Prostate gland (tissue), 2 donors: ENCODE measurements around the gene AOAH. TPM values are rescaled to one million over a fixed set of nuclear protein-coding genes. Genes with fewer than 3 reads are reported as not detected.

Source experiments
- DNase-seq: peaks from one replicate; pipeline ENCODE4 v3.0.0-alpha.2; 2019; ENCODE audit warnings: low spot score
- H3K27ac ChIP-seq, 2 donors: fragments of 200-600 bp; sonication (generic); 2 replicates each; pipeline ENCODE4 v1.5.1; 2017 to 2019
- H3K27me3 ChIP-seq: fragments of 200-600 bp; sonication (generic); replicated peaks from 2 replicates; pipeline ENCODE4 v1.5.1; 2019; ENCODE audit not compliant: insufficient read depth
- H3K36me3 ChIP-seq, 2 donors: fragments of 200-600 bp; sonication (generic); 1 replicate in 1 of 2; 2 replicates in 1 of 2; pipeline versions ENCODE4 v1.5.1 to v1.8.1; 2017 to 2019
- H3K4me1 ChIP-seq: fragments of 200-600 bp; sonication (generic); replicated peaks from 2 replicates; pipeline ENCODE4 v1.5.1; 2019
- H3K4me3 ChIP-seq, 2 donors: fragments of 200-600 bp; sonication (generic); 2 replicates each; pipeline ENCODE4 v1.5.1; 2017 to 2019
- H3K9me3 ChIP-seq: fragments of 200-600 bp; sonication (generic); 2 replicates; pipeline ENCODE4 v1.5.1; 2017
- POLR2A ChIP-seq: fragments of 450-650 bp; IDR thresholded peaks from one replicate; pipeline ENCODE4 v1.6.1; 2016; ENCODE audit warnings: antibody characterized with exemption, mild to moderate bottlenecking
- POLR2AphosphoS5 ChIP-seq: sonication (generic); formaldehyde crosslinking; IDR thresholded peaks from one replicate; pipeline ENCODE4 v1.6.1; 2017; ENCODE audit warnings: antibody characterized with exemption
- WGBS: methylation state at CpG from one replicate; pipeline ENCODE4 v1.1.5; 2018; 5-methylcytosine and 5-hydroxymethylcytosine counted together
- intact Hi-C: fragments of 100-400 bp; cut with DNase I; formaldehyde crosslinking; loops from one replicate; pipeline ENCODE4 v1.14.2; 2022
- total RNA-seq, 2 donors: library from RNA; depleted of rRNA; stranded (reverse); fragments of >200 nt; gene quantifications; one replicate each; pipeline ENCODE4 v1.1.0, GENCODE V29; 2016
- TF ChIP-seq, protein P1 (sequence below), 4 experiments: fragments of 200-600 bp in 2 of 4; fragments of 450-650 bp in 2 of 4; sonication (generic) in 2 of 4; IDR thresholded peaks; 1 replicate in 3 of 4; 2 replicates in 1 of 4; pipeline ENCODE4 v1.5.1; 2016 to 2019; ENCODE audit warnings: antibody characterized with exemption in 4 of 4, mild to moderate bottlenecking in 2 of 4, moderate library complexity in 2 of 4

The AOAH gene
- total RNA-seq, 2 donors from 2014 or later, result 4.1 to 4.8 TPM

DNA sequence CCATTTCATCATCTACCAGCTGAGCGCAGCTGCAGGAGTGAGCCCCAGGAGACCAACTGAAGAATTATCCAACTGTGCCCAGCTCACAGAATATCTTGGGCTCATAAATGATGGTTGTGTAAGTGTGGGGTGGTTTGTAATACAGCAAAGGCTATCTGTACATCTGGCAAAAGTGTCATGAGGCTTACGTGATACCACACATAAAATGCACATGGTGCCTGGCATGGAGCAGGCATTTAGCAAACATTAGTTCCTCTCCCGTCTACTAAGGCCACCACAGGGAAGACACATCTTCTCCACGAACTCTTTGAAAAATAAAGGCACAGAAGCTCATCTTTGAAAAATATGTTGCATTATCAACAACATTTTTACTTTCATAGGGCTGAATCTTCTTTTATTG, 32.3 kb downstream of the AOAH start:
- H3K36me3 ChIP-seq, result no peaks in the 10 kb centered on the region
- no peak for TF ChIP-seq POLR2AphosphoS5
- TF ChIP-seq, protein P1, sequence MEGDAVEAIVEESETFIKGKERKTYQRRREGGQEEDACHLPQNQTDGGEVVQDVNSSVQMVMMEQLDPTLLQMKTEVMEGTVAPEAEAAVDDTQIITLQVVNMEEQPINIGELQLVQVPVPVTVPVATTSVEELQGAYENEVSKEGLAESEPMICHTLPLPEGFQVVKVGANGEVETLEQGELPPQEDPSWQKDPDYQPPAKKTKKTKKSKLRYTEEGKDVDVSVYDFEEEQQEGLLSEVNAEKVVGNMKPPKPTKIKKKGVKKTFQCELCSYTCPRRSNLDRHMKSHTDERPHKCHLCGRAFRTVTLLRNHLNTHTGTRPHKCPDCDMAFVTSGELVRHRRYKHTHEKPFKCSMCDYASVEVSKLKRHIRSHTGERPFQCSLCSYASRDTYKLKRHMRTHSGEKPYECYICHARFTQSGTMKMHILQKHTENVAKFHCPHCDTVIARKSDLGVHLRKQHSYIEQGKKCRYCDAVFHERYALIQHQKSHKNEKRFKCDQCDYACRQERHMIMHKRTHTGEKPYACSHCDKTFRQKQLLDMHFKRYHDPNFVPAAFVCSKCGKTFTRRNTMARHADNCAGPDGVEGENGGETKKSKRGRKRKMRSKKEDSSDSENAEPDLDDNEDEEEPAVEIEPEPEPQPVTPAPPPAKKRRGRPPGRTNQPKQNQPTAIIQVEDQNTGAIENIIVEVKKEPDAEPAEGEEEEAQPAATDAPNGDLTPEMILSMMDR (IDR thresholded peaks at IDR 0.05), result no peak
- no peak for TF ChIP-seq POLR2A
- H3K9me3 ChIP-seq, result no peaks in the 10 kb centered on the region
- H3K4me3 ChIP-seq, result no peak overlapping the region
- intact Hi-C loops, result no loop called here
- no peaks in the 10 kb centered on the region for H3K4me1 ChIP-seq
- DNase-seq, result no peak
- 94% methylated on average over 4 of the region's 4 CpGs for WGBS
- H3K27ac ChIP-seq, result no peak overlapping the region
- no peaks in the 10 kb centered on the region for H3K27me3 ChIP-seq

DNA sequence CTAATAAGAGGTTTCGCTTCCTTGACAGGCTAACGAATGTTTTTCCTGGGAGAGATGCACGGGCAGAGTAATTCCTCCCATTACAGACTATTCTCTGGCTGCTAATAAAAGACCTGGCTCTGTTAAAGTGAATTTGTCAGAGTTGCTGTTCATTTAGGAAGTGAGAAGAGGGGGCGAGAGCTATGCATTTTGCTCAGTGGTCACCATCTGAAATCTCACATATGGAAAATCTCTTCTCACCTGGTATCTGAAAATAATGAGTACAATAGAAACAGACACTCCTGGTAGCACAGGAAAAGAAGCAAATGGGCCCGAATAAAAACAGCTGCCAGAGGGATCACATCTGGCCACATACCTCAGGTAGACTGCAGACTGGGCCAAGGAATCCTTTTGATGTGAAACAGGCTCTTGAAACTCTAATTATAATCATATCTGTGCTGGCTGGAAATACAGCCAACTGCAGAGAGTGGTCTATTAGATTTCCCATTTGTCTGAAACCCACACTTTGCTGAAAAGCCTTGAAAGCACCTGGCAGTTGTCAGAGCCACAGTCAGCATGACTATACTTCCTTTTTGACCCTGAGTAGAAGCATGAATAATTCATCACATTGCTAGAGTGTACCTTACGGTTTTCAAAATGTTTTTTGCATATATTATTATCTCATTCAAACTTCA, 33.6 kb downstream of the AOAH start:
- H3K4me1 ChIP-seq, result no peaks in the 10 kb centered on the region
- intact Hi-C loops, result no loop called here
- H3K9me3 ChIP-seq, result no peaks in the 10 kb centered on the region
- H3K27me3 ChIP-seq, result no peaks in the 10 kb centered on the region
- H3K4me3 ChIP-seq, result no peak overlapping the region
- TF ChIP-seq, protein P1 (IDR thresholded peaks at IDR 0.05), result no peak
- TF ChIP-seq POLR2AphosphoS5, result no peak
- H3K27ac ChIP-seq, result no peak overlapping the region
- H3K36me3 ChIP-seq, result no peaks in the 10 kb centered on the region
- no peak for DNase-seq
- 51% methylated on average over 6 of the region's 6 CpGs for WGBS

DNA sequence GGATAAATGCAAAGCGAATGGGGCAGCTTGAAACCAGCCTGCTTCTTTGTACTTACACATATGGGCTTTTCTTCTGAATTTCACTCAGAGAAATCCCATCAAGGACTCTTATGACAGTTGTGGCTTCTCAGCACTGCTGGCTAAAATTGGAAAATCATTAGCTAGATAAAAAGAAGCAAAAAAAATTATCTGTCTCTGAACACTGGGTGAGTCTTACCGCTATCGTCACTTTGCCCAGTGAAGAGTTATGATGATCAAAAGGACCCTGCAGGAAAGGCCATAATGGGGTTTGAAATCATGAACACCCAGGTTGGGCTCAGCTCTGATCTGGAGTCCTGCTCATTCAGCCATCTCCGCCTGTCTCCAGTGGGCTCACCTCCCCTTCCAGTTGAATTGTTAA, 34.3 kb downstream of the AOAH start:
- Histone ChIP-seq H3K36me3 (no peaks in the 10 kb centered on the region), H3K9me3 (no peaks in the 10 kb centered on the region), H3K27ac (no peak overlapping the region), H3K27me3 (no peaks in the 10 kb centered on the region), H3K4me1 (no peaks in the 10 kb centered on the region), H3K4me3 (no peak overlapping the region)
- no peak for DNase-seq
- intact Hi-C loops, result no loop called here
- TF ChIP-seq, protein P1 (IDR thresholded peaks at IDR 0.05), result no peak
- TF ChIP-seq POLR2AphosphoS5, result no peak
- no peak for TF ChIP-seq POLR2A
- WGBS, result 95% methylated on average over 4 of the region's 4 CpGs

DNA sequence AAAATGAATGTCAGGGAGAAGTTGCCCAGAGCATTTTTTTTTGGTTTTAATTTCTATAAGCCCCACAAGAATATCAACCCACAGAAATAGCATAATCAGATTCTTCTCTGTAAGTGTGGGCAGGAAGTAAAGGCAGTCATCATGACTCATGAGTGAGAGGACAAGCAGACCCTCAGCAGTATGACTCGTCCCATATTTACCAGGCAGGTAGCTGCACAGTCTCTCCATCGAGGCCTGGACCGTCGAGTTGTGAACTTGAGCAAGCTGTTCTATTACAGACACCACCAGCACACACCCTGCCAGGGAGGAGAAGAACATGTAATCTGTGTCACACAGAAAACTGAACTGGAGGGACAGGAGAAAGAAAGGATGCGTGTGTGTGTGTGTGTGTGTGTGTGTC, 37.8 kb downstream of the AOAH start:
- H3K9me3 ChIP-seq, result no peaks in the 10 kb centered on the region
- no peaks in the 10 kb centered on the region for H3K4me1 ChIP-seq
- intact Hi-C loops, result no loop called here
- no peak for DNase-seq
- no peak overlapping the region for H3K4me3 ChIP-seq
- H3K27ac ChIP-seq, result no peak overlapping the region
- TF ChIP-seq POLR2AphosphoS5 (no peak), POLR2A (no peak)
- TF ChIP-seq, protein P1 (IDR thresholded peaks at IDR 0.05), result no peak
- no peaks in the 10 kb centered on the region for H3K27me3 ChIP-seq
- WGBS, result 79% methylated on average over 5 of the region's 5 CpGs
- no peaks in the 10 kb centered on the region for H3K36me3 ChIP-seq

DNA sequence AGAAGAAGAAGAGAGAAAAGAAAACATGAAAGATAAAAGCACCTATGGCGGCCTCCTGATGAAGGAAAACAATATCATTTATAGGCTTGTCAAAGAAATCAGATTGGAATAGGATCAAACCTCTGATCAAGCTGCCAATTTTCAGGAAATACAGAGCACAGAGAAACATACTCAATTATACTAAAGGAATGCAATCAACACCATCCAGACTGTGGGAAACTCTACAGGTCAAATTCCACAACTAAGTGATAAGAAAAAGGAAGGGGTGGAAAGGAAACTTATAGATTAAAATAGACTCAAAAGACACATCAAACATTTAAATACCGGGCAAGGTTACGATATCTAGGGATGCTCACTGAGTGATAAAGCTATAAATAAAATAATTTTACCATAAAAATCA, 39.3 kb downstream of the AOAH start:
- Histone ChIP-seq H3K36me3 (no peaks in the 10 kb centered on the region), H3K4me1 (no peaks in the 10 kb centered on the region), H3K9me3 (no peaks in the 10 kb centered on the region), H3K27ac (no peak overlapping the region), H3K27me3 (no peaks in the 10 kb centered on the region), H3K4me3 (no peak overlapping the region)
- WGBS, result 54% methylated on average over 3 of the region's 3 CpGs
- intact Hi-C loops, result no loop called here
- TF ChIP-seq, protein P1 (IDR thresholded peaks at IDR 0.05), result no peak
- TF ChIP-seq POLR2A (no peak), POLR2AphosphoS5 (no peak)
- no peak for DNase-seq
